GM21723 (cell line): ENCODE measurements around the gene ADAMTS8.

Source experiments
- ATAC-seq: cut with Tn5 transposase; IDR thresholded peaks from one replicate; pipeline ENCODE4 v1.9.1; 2021; ENCODE audit warnings: mild to moderate bottlenecking, moderate library complexity; ENCODE audit not compliant: unreplicated experiment

ADAMTS8 gene

GRCh38 chr11:130428316-130429119 is at the start of gene ADAMTS8:
TSS of gene ADAMTS8 (minus strand) at chr11:130428609. CDS start at chr11:130428286, 323 bp downstream.
- no peak for ATAC-seq

GRCh38 chr11:130477586-130478203 is 49.3 kb upstream of the ADAMTS8 start:
- no peak for ATAC-seq

- no peak for ATAC-seq
Observed at GRCh38 chr11:130476922-130477491, 48.6 kb upstream of the ADAMTS8 start.

- ATAC-seq = no peak
Observed at GRCh38 chr11:130476200-130476921, 48.0 kb upstream of the ADAMTS8 start.

- no peak for ATAC-seq
Observed at GRCh38 chr11:130475426-130476053, 47.1 kb upstream of the ADAMTS8 start.

GRCh38 chr11:130474637-130475400 is 46.4 kb upstream of the ADAMTS8 start:
- no peak for ATAC-seq

- no peak for ATAC-seq
Observed at GRCh38 chr11:130473795-130474377, 45.5 kb upstream of the ADAMTS8 start.

- ATAC-seq = no peak
Observed at GRCh38 chr11:130473056-130473794, 44.8 kb upstream of the ADAMTS8 start.

GRCh38 chr11:130472434-130472961 is 44.1 kb upstream of the ADAMTS8 start:
- no peak for ATAC-seq

GRCh38 chr11:130471731-130472433 is 43.5 kb upstream of the ADAMTS8 start:
- no peak for ATAC-seq

- ATAC-seq = no peak
Observed at GRCh38 chr11:130470832-130471706, 42.7 kb upstream of the ADAMTS8 start.

- no peak for ATAC-seq
Observed at GRCh38 chr11:130469181-130469580, 40.8 kb upstream of the ADAMTS8 start.

- ATAC-seq = no peak
Observed at GRCh38 chr11:130467116-130467900, 38.9 kb upstream of the ADAMTS8 start.

- no peak for ATAC-seq
Observed at GRCh38 chr11:130465263-130465662, 36.9 kb upstream of the ADAMTS8 start.

- no peak for ATAC-seq
Observed at GRCh38 chr11:130464291-130464812, 35.9 kb upstream of the ADAMTS8 start.

GRCh38 chr11:130462931-130463330 is 34.5 kb upstream of the ADAMTS8 start:
- ATAC-seq = no peak
